SK-N-SH (cell line): Measurements from ENCODE around the gene NAALADL2. TPM values are rescaled to one million over a fixed set of nuclear protein-coding genes. Genes with fewer than 3 reads are reported as not detected.

Experiments
- CTCF ChIA-PET: fragments of 300-600, 350-600 bp; formaldehyde crosslinking; extraction: SDS; loops from one replicate; lab custom pipeline; 2021; lab: Yijun Ruan, JAX
- POLR2A ChIA-PET: fragments of 350-600 bp; sonication (Branson Sonifier 250); formaldehyde crosslinking; extraction: SDS; loops from one replicate; lab custom pipeline; 2020; ENCODE audit warnings: antibody characterized with exemption, inconsistent platforms; lab: Yijun Ruan, JAX
- DNase-seq: peaks from one replicate; pipeline ENCODE4 v3.0.0; 2012
- H2AFZ ChIP-seq: fragments of 200-600 bp; sonication (generic); 2 replicates; pipeline ENCODE4 v1.8.1; 2016; ENCODE audit warnings: antibody characterized with exemption, mild to moderate bottlenecking, low read depth
- H3F3A ChIP-seq: fragments of 200-600 bp; sonication (generic); replicated peaks from 2 replicates; pipeline ENCODE3; 2016; ENCODE audit warnings: antibody characterized with exemption, mild to moderate bottlenecking; ENCODE audit not compliant: insufficient read depth
- H3K27ac ChIP-seq, 2 experiments: fragments of 200-500 bp in 1 of 2; fragments of 200-600 bp in 1 of 2; sonication (Bioruptor generic) in 1 of 2; sonication (generic), shearing (Covaris generic) in 1 of 2; 2 replicates each; pipeline versions ENCODE4 v1.5.1 to v1.6.1; 2014 to 2016; ENCODE audit warnings: low read depth in 2 of 2, inconsistent platforms in 1 of 2, low read length in 1 of 2, mild to moderate bottlenecking in 1 of 2, mixed read lengths in 1 of 2
- H3K27me3 ChIP-seq: fragments of 200-600 bp; sonication (generic), shearing (Covaris generic); 2 replicates; pipeline ENCODE4 v1.6.1; 2016; ENCODE audit warnings: mixed run types; ENCODE audit not compliant: insufficient read depth
- H3K36me3 ChIP-seq, 2 experiments: fragments of 200-500 bp in 1 of 2; fragments of 200-600 bp in 1 of 2; sonication (Bioruptor generic) in 1 of 2; sonication (generic) in 1 of 2; replicated peaks in 1 of 2; 2 replicates each; pipeline versions ENCODE3 to v1.5.1; 2014 to 2016; ENCODE audit warnings: low read length in 1 of 2, mild to moderate bottlenecking in 1 of 2; ENCODE audit not compliant: insufficient read depth in 2 of 2, control insufficient read depth in 1 of 2
- H3K4me1 ChIP-seq, 2 experiments: fragments of 200-500 bp in 1 of 2; fragments of 200-600 bp in 1 of 2; sonication (Bioruptor generic) in 1 of 2; sonication (generic), shearing (Covaris generic) in 1 of 2; 2 replicates each; pipeline versions ENCODE4 v1.5.1 to v1.6.1; 2014 to 2016; ENCODE audit warnings: low read depth in 1 of 2, low read length in 1 of 2, mixed run types in 1 of 2; ENCODE audit not compliant: insufficient read depth in 2 of 2, control insufficient read depth in 1 of 2
- H3K4me2 ChIP-seq: fragments of 200-600 bp; sonication (generic), shearing (Covaris generic); 2 replicates; pipeline ENCODE4 v1.6.1; 2017; ENCODE audit warnings: mixed run types
- H3K4me3 ChIP-seq, 2 experiments: fragments of 200-500 bp in 1 of 2; fragments of 200-600 bp in 1 of 2; sonication (Bioruptor generic) in 1 of 2; sonication (generic), shearing (Covaris generic) in 1 of 2; 2 replicates each; pipeline versions ENCODE4 v1.5.1 to v1.8.1; 2014 to 2016; ENCODE audit warnings: low read depth in 2 of 2, inconsistent platforms in 1 of 2, low read length in 1 of 2, mild to moderate bottlenecking in 1 of 2, mixed read lengths in 1 of 2, moderate library complexity in 1 of 2
- H3K79me2 ChIP-seq: fragments of 200-600 bp; sonication (generic); 2 replicates; pipeline ENCODE4 v1.8.1; 2017; ENCODE audit warnings: mild to moderate bottlenecking; ENCODE audit not compliant: insufficient read depth
- H3K9ac ChIP-seq: fragments of 200-600 bp; sonication (generic); 2 replicates; pipeline ENCODE4 v1.6.1; 2017; ENCODE audit warnings: mixed run types
- H3K9me2 ChIP-seq: fragments of 200-600 bp; sonication (generic); 2 replicates; pipeline ENCODE4 v1.6.1; 2017; ENCODE audit warnings: mixed run types
- H3K9me3 ChIP-seq: fragments of 200-600 bp; sonication (generic); 2 replicates; pipeline ENCODE4 v1.6.1; 2017; ENCODE audit warnings: mixed run types, mild to moderate bottlenecking, moderate library complexity
- H4K20me1 ChIP-seq: fragments of 200-600 bp; sonication (generic); 2 replicates; pipeline ENCODE4 v1.6.1; 2017; ENCODE audit warnings: mild to moderate bottlenecking, mixed run types; ENCODE audit not compliant: insufficient read depth
- ELF1 ChIP-seq: IDR thresholded peaks from 2 replicates; pipeline ENCODE4 v1.4.0; 2012
- EP300 ChIP-seq, 2 experiments: IDR thresholded peaks; 2 replicates each; pipeline versions ENCODE4 v1.4.0 to v1.6.1; 2012; ENCODE audit warnings: borderline replicate concordance in 1 of 2, low read depth in 1 of 2, low read length in 1 of 2
- FOSL2 ChIP-seq: IDR thresholded peaks from 2 replicates; pipeline ENCODE4 v1.4.0; 2012; ENCODE audit warnings: low read depth, mild to moderate bottlenecking, moderate library complexity, borderline replicate concordance
- GATA2 ChIP-seq: sonication (generic); formaldehyde crosslinking; IDR thresholded peaks from 2 replicates; pipeline ENCODE4 v1.5.0; 2020; ENCODE audit warnings: mild to moderate bottlenecking, missing genetic modification reagents
- JUND ChIP-seq: IDR thresholded peaks from 2 replicates; pipeline ENCODE4 v1.4.0; 2012
- MXI1 ChIP-seq: IDR thresholded peaks from 2 replicates; pipeline ENCODE4 v1.6.1; 2012; ENCODE audit warnings: mild to moderate bottlenecking, low read depth, low read length, improper control_type of control experiment
- SIN3A ChIP-seq: IDR thresholded peaks from 2 replicates; pipeline ENCODE4 v1.6.1; 2012; ENCODE audit warnings: low read depth, mild to moderate bottlenecking, low read length, moderate library complexity, borderline replicate concordance
- TCF12 ChIP-seq: IDR thresholded peaks from 2 replicates; pipeline ENCODE4 v1.4.0; 2012
- YY1 ChIP-seq: IDR thresholded peaks from 2 replicates; pipeline ENCODE4 v1.4.0; 2012; ENCODE audit warnings: low read depth, mild to moderate bottlenecking
- WGBS: methylation state at CpG from one replicate; pipeline ENCODE4 v1.1.6; 2017; ENCODE audit warnings: low lambda C conversion rate; 5-methylcytosine and 5-hydroxymethylcytosine counted together
- polyA plus RNA-seq, 3 experiments: library from polyadenylated mRNA; depleted of rRNA; stranded (reverse); fragments of >200 nt; gene quantifications; 2 replicates each; pipeline ENCODE4 v1.2.3, GENCODE V29; 2012
- TF ChIP-seq, protein P1 (sequence below): IDR thresholded peaks from 2 replicates; pipeline ENCODE4 v1.4.0; 2012; ENCODE audit warnings: low read depth
- TF ChIP-seq, protein P2 (sequence below): fragments of 150-350 bp; IDR thresholded peaks from 2 replicates; pipeline ENCODE4 v1.6.1; 2016; ENCODE audit warnings: mild to moderate bottlenecking, low read depth, low read length
- TF ChIP-seq, protein P3 (sequence below): IDR thresholded peaks from 2 replicates; pipeline ENCODE4; 2012
- TF ChIP-seq, protein P4 (sequence below): fragments of 200-600 bp; sonication (generic); IDR thresholded peaks from 2 replicates; pipeline ENCODE4 v1.6.1; 2017; ENCODE audit warnings: antibody characterized with exemption, mild to moderate bottlenecking, moderate library complexity

The NAALADL2 gene
- polyA plus RNA-seq, 1 of the 3 experiments (the other 2 are of a cell fraction) = 1.2 TPM

DNA sequence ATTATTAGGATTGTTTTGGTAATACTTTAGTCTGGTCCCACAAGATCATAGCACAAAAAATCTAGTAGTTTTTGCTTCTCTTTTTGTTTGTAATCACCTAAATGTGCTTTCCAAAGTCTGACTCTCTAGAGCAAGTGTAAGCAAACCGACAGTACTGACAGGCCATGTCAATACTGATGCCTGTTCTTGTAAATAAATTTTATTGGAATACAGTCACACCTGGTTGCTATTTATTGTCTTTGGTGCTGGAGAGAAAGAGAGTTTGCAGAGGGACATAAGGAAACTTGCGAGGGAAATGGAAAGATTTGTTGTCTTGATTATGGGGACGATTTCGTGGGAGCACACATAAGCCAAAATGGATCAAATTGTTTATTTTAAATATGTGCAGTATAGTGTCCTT, 77.5 kb downstream of the NAALADL2 start (continued):
- TF ChIP-seq YY1 = no peak
- TF ChIP-seq EP300 (IDR thresholded peaks at IDR 0.05; ENCODE audit: borderline replicate concordance in 1 of 2, low read depth in 1 of 2, low read length in 1 of 2) = no peak

DNA sequence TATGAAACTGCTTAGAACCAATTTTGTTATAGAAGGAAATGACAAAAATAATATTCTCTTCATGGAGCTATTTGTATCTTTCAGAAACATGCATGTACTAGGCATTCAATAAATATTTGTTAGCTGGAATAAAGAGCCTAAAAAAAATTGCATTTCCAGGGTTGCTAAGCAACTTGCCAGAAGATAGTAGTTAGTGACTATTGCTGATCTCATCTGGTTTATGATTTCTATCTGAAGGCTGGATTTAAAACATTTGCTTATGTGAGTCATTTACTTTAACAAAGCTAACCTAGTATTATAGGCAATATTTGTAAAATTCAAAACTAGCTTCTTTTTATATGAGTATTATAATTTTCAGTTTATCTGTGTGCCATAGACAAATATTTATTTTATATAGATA, 78.3 kb downstream of the NAALADL2 start:
- no peaks in the 10 kb centered on the region for H3K36me3 ChIP-seq
- peaks cover 0 to 10% of the 10 kb centered on the region in 2 experiments; a peak in 1 of 4 replicates for H3K4me1 ChIP-seq
- peak overlapping the region in 1 of 2 experiments; percentile 64; a peak in 3 of 4 replicates for H3K27ac ChIP-seq
- TF ChIP-seq, protein P1, sequence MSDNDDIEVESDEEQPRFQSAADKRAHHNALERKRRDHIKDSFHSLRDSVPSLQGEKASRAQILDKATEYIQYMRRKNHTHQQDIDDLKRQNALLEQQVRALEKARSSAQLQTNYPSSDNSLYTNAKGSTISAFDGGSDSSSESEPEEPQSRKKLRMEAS = no peak
- peak; percentile 63 for TF ChIP-seq JUND
- TF ChIP-seq, protein P2, sequence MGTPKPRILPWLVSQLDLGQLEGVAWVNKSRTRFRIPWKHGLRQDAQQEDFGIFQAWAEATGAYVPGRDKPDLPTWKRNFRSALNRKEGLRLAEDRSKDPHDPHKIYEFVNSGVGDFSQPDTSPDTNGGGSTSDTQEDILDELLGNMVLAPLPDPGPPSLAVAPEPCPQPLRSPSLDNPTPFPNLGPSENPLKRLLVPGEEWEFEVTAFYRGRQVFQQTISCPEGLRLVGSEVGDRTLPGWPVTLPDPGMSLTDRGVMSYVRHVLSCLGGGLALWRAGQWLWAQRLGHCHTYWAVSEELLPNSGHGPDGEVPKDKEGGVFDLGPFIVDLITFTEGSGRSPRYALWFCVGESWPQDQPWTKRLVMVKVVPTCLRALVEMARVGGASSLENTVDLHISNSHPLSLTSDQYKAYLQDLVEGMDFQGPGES = no peak
- TF ChIP-seq ELF1 = no peak
- TF ChIP-seq, protein P3, sequence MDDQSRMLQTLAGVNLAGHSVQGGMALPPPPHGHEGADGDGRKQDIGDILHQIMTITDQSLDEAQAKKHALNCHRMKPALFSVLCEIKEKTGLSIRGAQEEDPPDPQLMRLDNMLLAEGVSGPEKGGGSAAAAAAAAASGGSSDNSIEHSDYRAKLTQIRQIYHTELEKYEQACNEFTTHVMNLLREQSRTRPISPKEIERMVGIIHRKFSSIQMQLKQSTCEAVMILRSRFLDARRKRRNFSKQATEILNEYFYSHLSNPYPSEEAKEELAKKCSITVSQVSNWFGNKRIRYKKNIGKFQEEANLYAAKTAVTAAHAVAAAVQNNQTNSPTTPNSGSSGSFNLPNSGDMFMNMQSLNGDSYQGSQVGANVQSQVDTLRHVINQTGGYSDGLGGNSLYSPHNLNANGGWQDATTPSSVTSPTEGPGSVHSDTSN = peak; percentile 38; the same call in 1 of the 2 replicates
- peak; percentile 56; the same call in 1 of the 2 replicates for TF ChIP-seq FOSL2
- TF ChIP-seq EP300 (IDR thresholded peaks at IDR 0.05; ENCODE audit: borderline replicate concordance in 1 of 2, low read depth in 1 of 2, low read length in 1 of 2) = 0 out of 4 replicates have a peak, but pooled peaks of 1 of the 2 experiments have one; percentile 14
- TF ChIP-seq, protein P4, sequence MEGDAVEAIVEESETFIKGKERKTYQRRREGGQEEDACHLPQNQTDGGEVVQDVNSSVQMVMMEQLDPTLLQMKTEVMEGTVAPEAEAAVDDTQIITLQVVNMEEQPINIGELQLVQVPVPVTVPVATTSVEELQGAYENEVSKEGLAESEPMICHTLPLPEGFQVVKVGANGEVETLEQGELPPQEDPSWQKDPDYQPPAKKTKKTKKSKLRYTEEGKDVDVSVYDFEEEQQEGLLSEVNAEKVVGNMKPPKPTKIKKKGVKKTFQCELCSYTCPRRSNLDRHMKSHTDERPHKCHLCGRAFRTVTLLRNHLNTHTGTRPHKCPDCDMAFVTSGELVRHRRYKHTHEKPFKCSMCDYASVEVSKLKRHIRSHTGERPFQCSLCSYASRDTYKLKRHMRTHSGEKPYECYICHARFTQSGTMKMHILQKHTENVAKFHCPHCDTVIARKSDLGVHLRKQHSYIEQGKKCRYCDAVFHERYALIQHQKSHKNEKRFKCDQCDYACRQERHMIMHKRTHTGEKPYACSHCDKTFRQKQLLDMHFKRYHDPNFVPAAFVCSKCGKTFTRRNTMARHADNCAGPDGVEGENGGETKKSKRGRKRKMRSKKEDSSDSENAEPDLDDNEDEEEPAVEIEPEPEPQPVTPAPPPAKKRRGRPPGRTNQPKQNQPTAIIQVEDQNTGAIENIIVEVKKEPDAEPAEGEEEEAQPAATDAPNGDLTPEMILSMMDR = no peak
- peak; percentile 78 for TF ChIP-seq TCF12
- no peak overlapping the region; the same call in 1 of the 2 replicates for H3K4me2 ChIP-seq
- H4K20me1 ChIP-seq = no peaks in the 10 kb centered on the region
- H3K9me3 ChIP-seq = no peaks in the 10 kb centered on the region
- H3F3A ChIP-seq = no peaks in the 10 kb centered on the region
- CTCF ChIA-PET = interaction anchor here (0.7 kb wide), 1 partner anchor 14 kb away, joined by 3 read pairs; no protein-coding TSS in a partner anchor
- H3K9me2 ChIP-seq = no peaks in the 10 kb centered on the region
- POLR2A ChIA-PET = no interaction called here
- no peak overlapping the region for H2AFZ ChIP-seq
- H3K79me2 ChIP-seq = no peaks in the 10 kb centered on the region
- no peak overlapping the region for H3K4me3 ChIP-seq
- DNase-seq = no peak
- no peaks in the 10 kb centered on the region for H3K27me3 ChIP-seq
- H3K9ac ChIP-seq = 0 out of 2 replicates have a peak overlapping the region, but pooled peaks have one; percentile 13

DNA sequence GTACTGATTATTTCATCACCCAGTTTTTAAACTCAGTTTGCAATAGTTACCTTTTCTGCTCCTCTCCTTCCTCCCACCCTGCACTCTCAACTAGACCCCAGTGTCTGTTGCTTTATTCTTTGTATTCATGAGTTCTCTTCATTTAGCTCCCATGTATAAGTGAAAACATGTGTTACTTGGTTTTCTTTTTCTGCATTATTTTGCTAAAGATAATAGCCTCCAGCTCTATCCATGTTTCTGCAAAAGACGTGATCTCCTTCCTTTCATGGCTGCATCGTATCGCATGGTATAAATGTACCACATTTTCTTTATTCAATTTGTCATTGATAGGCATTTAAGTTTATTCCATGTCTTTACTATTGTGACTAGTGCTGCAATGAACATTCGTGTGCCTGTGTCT, 79.0 kb downstream of the NAALADL2 start:
- no peaks in the 10 kb centered on the region for H3K9me2 ChIP-seq
- H3K9ac ChIP-seq = no peak overlapping the region
- CTCF ChIA-PET = interaction anchor here (0.7 kb wide), 1 partner anchor 14 kb away, joined by 3 read pairs; no protein-coding TSS in a partner anchor
- H2AFZ ChIP-seq = no peak overlapping the region
- no peak overlapping the region for H3K4me3 ChIP-seq
- peak overlapping the region; percentile 24 for H3K4me2 ChIP-seq
- no peaks in the 10 kb centered on the region for H3K9me3 ChIP-seq
- no peaks in the 10 kb centered on the region for H3K27me3 ChIP-seq
- TF ChIP-seq SIN3A (no peak), EP300 (IDR thresholded peaks at IDR 0.05; ENCODE audit: borderline replicate concordance in 1 of 2, low read depth in 1 of 2, low read length in 1 of 2) (no peak), GATA2 (CRISPR knock-in tag) (peak; percentile 33; the same call in 1 of the 2 replicates), MXI1 (peak; percentile 38; the same call in 1 of the 2 replicates), TCF12 (peak; percentile 43)
- TF ChIP-seq, all 33 proteins: peak for 3
- no peaks in the 10 kb centered on the region for H3K36me3 ChIP-seq
- no peak for DNase-seq
- POLR2A ChIA-PET = no interaction called here
- peaks cover 0 to 10% of the 10 kb centered on the region in 2 experiments; a peak in 1 of 4 replicates for H3K4me1 ChIP-seq
- H4K20me1 ChIP-seq = no peaks in the 10 kb centered on the region
- no peaks in the 10 kb centered on the region for H3K79me2 ChIP-seq
- H3F3A ChIP-seq = no peaks in the 10 kb centered on the region
- H3K27ac ChIP-seq = peak overlapping the region in 1 of 2 experiments; percentile 64; a peak in 2 of 4 replicates
- WGBS = 20% methylated on average over 4 of the region's 4 CpGs
